C4-2B (cell line): Measurements from ENCODE around the gene LRRTM3.

Experiments used
- CTCF ChIP-seq: fragments of 450-650 bp; conservative IDR thresholded peaks from 2 replicates; pipeline ENCODE4 v1.5.1; 2017; ENCODE audit warnings: mild to moderate bottlenecking
- ZFX ChIP-seq: fragments of 450-650 bp; IDR thresholded peaks from 2 replicates; pipeline ENCODE4 v1.6.1; 2017

GRCh38 chr10:67119651-67120050 is 193.8 kb downstream of the LRRTM3 start:
- no peak for TF ChIP-seq CTCF
- no peak for TF ChIP-seq ZFX
